ENCODE data around the gene GID8. TPM values are rescaled to one million over a fixed set of nuclear protein-coding genes. Genes with fewer than 3 reads are reported as not detected.

GID8 gene
- polyA plus RNA-seq (2011; rRNA removed) (23.1 and 23.4 TPM in 2 replicates), polyA minus RNA-seq (2011; rRNA and poly(A)+ RNA removed) (25.7 and 28.1 TPM in 2 replicates)

GRCh38 chr20:62938105-62938888 is at the start of gene GID8:
Gene GID8 (plus strand): TSS chr20:62938147. CDS start chr20:62941503, 3,356 bp downstream.
- Histone ChIP-seq H3K27me3 (ENCODE audit: control insufficient read depth, insufficient read depth, low read length) (no peaks in the 10 kb centered on the region), H3K4me3 (ENCODE audit: low read depth, low read length) (peak within 1 kb of the TSS; percentile 79), H3K36me3 (ENCODE audit: control insufficient read depth, insufficient read depth, low read length) (peaks cover 5% of the 10 kb centered on the region)
- POLR2A ChIA-PET = interaction anchor here (1.9 kb wide), 1 partner anchor 15 kb away, joined by 10 read pairs; no protein-coding TSS in a partner anchor
- DNase-seq (ENCODE audit: low read depth) = no peak
- CTCF ChIA-PET = interaction anchor here (1.2 to 1.5 kb wide), 2 partner anchors 17 to 71 kb away, joined by 3 read pairs; no protein-coding TSS in a partner anchor
- no peak for TF ChIP-seq CTCF (IDR thresholded peaks at IDR 0.05; ENCODE audit: insufficient read depth, low read depth, low read length)

GRCh38 chr20:62888406-62888805 is 49.5 kb upstream of the GID8 start:
- H3K4me3 ChIP-seq (ENCODE audit: low read depth, low read length) = no peak overlapping the region
- POLR2A ChIA-PET = no interaction called here
- peaks cover 36% of the 10 kb centered on the region for H3K36me3 ChIP-seq (ENCODE audit: control insufficient read depth, insufficient read depth, low read length)
- CTCF ChIA-PET = interaction anchor here (1.2 to 7.8 kb wide), 4 partner anchors 9 to 84 kb away, joined by 3 to 44 read pairs (median 6); no protein-coding TSS in a partner anchor
- DNase-seq (ENCODE audit: low read depth) = no peak
- H3K27me3 ChIP-seq (ENCODE audit: control insufficient read depth, insufficient read depth, low read length) = no peaks in the 10 kb centered on the region
- no peak for TF ChIP-seq CTCF (IDR thresholded peaks at IDR 0.05; ENCODE audit: insufficient read depth, low read depth, low read length)

- no peak for TF ChIP-seq CTCF (IDR thresholded peaks at IDR 0.05; ENCODE audit: insufficient read depth, low read depth, low read length)
- H3K36me3 ChIP-seq (ENCODE audit: control insufficient read depth, insufficient read depth, low read length) = peaks cover 40% of the 10 kb centered on the region
- no peak overlapping the region for H3K4me3 ChIP-seq (ENCODE audit: low read depth, low read length)
- DNase-seq (ENCODE audit: low read depth) = no peak
- ChIA-PET CTCF (interaction anchor here (2.1 to 7.8 kb wide), 2 partner anchors 12 to 84 kb away, joined by 8 to 44 read pairs; no protein-coding TSS in a partner anchor), POLR2A (no interaction called here)
- no peaks in the 10 kb centered on the region for H3K27me3 ChIP-seq (ENCODE audit: control insufficient read depth, insufficient read depth, low read length)
These were observed 49.0 kb upstream of the GID8 start for GRCh38 chr20:62888910-62889309.

- H3K36me3 ChIP-seq (ENCODE audit: control insufficient read depth, insufficient read depth, low read length) = peaks cover 44% of the 10 kb centered on the region
These were observed 48.5 kb upstream of the GID8 start for GRCh38 chr20:62889411-62889810.

More at GRCh38 chr20:62889411-62889810, 48.5 kb upstream of the GID8 start:
- CTCF ChIA-PET = interaction anchor here (2.1 to 7.8 kb wide), 2 partner anchors 11 to 83 kb away, joined by 8 to 44 read pairs; no protein-coding TSS in a partner anchor
- Histone ChIP-seq H3K27me3 (ENCODE audit: control insufficient read depth, insufficient read depth, low read length) (no peaks in the 10 kb centered on the region), H3K4me3 (ENCODE audit: low read depth, low read length) (no peak overlapping the region)
- TF ChIP-seq CTCF (IDR thresholded peaks at IDR 0.05; ENCODE audit: insufficient read depth, low read depth, low read length) = no peak
- DNase-seq (ENCODE audit: low read depth) = no peak
- POLR2A ChIA-PET = no interaction called here

Measured in BJ (cell line).